ENCODE measurements around the gene FSTL4. TPM values are rescaled to one million over a fixed set of nuclear protein-coding genes. Genes with fewer than 3 reads are reported as not detected.

FSTL4 gene
- total and polyA plus RNA-seq, 2 of the 4 experiments (the other 2 are of a cell fraction): 0.18 TPM; not detected in 1

- no peak overlapping the region for H3K14ac ChIP-seq (replicated peaks; ENCODE audit: low read depth, low read length)
- in situ Hi-C loops (cut with MboI; ENCODE audit: low sequenced_read_pairs): no loop called here
- H2AK5ac ChIP-seq (ENCODE audit: low read depth, low read length): no peak overlapping the region
- no peak overlapping the region for H4K8ac ChIP-seq (ENCODE audit: low read depth in 2 of 2, low read length in 2 of 2)
- 28% methylated on average over 6 of the region's 14 CpGs; no CpG with 5 or more reads in 1 of the 2 experiments for WGBS, 2 experiments (ENCODE audit: extremely low coverage in 2 of 2, insufficient read length in 1 of 2)
- H3K4me1 ChIP-seq (ENCODE audit: control insufficient read depth, insufficient read depth, low read length): no peaks in the 10 kb centered on the region
- intact Hi-C loops (cut with micrococcal nuclease): no loop called here
- DNase-seq: no peak
- no peak overlapping the region for H3K18ac ChIP-seq (ENCODE audit: low read depth, low read length)
- H2BK15ac ChIP-seq (ENCODE audit: low read depth, low read length): no peak overlapping the region
- no peak for TF ChIP-seq NFE2L2 (IDR thresholded peaks at IDR 0.05; ENCODE audit: low read depth, low read length)
- no peak for TF ChIP-seq CEBPB (IDR thresholded peaks at IDR 0.05; ENCODE audit: low read depth, low read length)
- no peak for TF ChIP-seq FOS (IDR thresholded peaks at IDR 0.05; ENCODE audit: low read depth, low read length)
- no peak for TF ChIP-seq CHD1 (IDR thresholded peaks at IDR 0.05; ENCODE audit: low read depth, low read length)
- TF ChIP-seq RCOR1 (IDR thresholded peaks at IDR 0.05; ENCODE audit: insufficient replicate concordance, low read length): no peak
- TF ChIP-seq RFX5 (IDR thresholded peaks at IDR 0.05; ENCODE audit: low read depth, low read length): no peak
- H3K36me3 ChIP-seq (ENCODE audit: control insufficient read depth, insufficient read depth, low read length): no peaks in the 10 kb centered on the region
- ChIA-PET POLR2A (ENCODE audit: unreplicated experiment) (no interaction called here), CTCF (no interaction called here)
- no peaks in the 10 kb centered on the region for H3K79me1 ChIP-seq (ENCODE audit: low read depth in 1 of 2, low read length in 2 of 2)
- no peaks in the 10 kb centered on the region for H3K9me1 ChIP-seq (ENCODE audit: insufficient read depth, low read length)
- H3K9ac ChIP-seq (ENCODE audit: low read depth, low read length): no peak overlapping the region
- no peak overlapping the region for H4K5ac ChIP-seq (ENCODE audit: low read depth, low read length)
- no peaks in the 10 kb centered on the region for H3K9me3 ChIP-seq (ENCODE audit: control insufficient read depth, insufficient read depth, low read length)
- H2AFZ ChIP-seq (replicated peaks; ENCODE audit: low read length, poor library complexity): no peak overlapping the region
- no peak overlapping the region for H4K91ac ChIP-seq (ENCODE audit: insufficient read depth, low read depth, low read length)
- H2BK20ac ChIP-seq (ENCODE audit: low read depth, low read length): no peak overlapping the region
- H2BK5ac ChIP-seq (ENCODE audit: low read depth, low read length, poor library complexity, severe bottlenecking): no peak overlapping the region
- H4K20me1 ChIP-seq (ENCODE audit: insufficient read depth, low read length): no peaks in the 10 kb centered on the region
- H3K4me3 ChIP-seq (ENCODE audit: insufficient read depth, low read depth, low read length): no peak overlapping the region
- no peak overlapping the region for H3K4ac ChIP-seq (ENCODE audit: low read depth, low read length)
- H2AK9ac ChIP-seq (replicated peaks; ENCODE audit: low read depth, low read length, poor library complexity): peak overlapping the region; percentile 3
- H3K27ac ChIP-seq (ENCODE audit: insufficient read depth, low read length): no peak overlapping the region
- ATAC-seq (ENCODE audit: low read depth): no peak
- no TSS peak for BruUV-seq (replicated peaks)
- dilution Hi-C loops (cut with HindIII; ENCODE audit: low sequenced_read_pairs, unreplicated experiment): no loop called here
- peaks cover 19% of the 10 kb centered on the region for H3K27me3 ChIP-seq (ENCODE audit: control insufficient read depth, insufficient read depth, low read length)
- no peak overlapping the region for H2BK120ac ChIP-seq (ENCODE audit: low read depth, low read length)
- no peak overlapping the region for H3K4me2 ChIP-seq (ENCODE audit: low read depth, low read length)
- no peak overlapping the region for H3K56ac ChIP-seq (ENCODE audit: extremely low read depth, insufficient read depth, low read length)
- H3K23ac ChIP-seq (ENCODE audit: low read depth, low read length): no peak overlapping the region
Measured at GRCh38 chr5:133334796-133335639, 277.3 kb downstream of the FSTL4 start.

Data from IMR-90 (cell line).